ENCODE measurements around the gene WDFY4.

The WDFY4 gene

GRCh38 chr10:48683424-48683823 lies 1.2 kb upstream of the WDFY4 start:
- no peak for TF ChIP-seq ZNF70 (CRISPR knock-in tag; IDR thresholded peaks at IDR 0.05)
- no peak for TF ChIP-seq RARB (CRISPR knock-in tag; IDR thresholded peaks at IDR 0.05)
- TF ChIP-seq CSRNP3 (CRISPR knock-in tag; IDR thresholded peaks at IDR 0.05) = no peak
- no peak for TF ChIP-seq SNAI2 (CRISPR knock-in tag; IDR thresholded peaks at IDR 0.05)
- no peak for TF ChIP-seq GLIS3 (CRISPR knock-in tag; IDR thresholded peaks at IDR 0.05)
- no peak for ATAC-seq

GRCh38 chr10:48683868-48684267 lies 805 bp upstream of the WDFY4 start:
- no peak for ATAC-seq
- TF ChIP-seq GLIS3 (CRISPR knock-in tag; IDR thresholded peaks at IDR 0.05) (no peak), ZNF8 (CRISPR knock-in tag; IDR thresholded peaks at IDR 0.05) (no peak), CSRNP3 (CRISPR knock-in tag; IDR thresholded peaks at IDR 0.05) (no peak), PATZ1 (CRISPR knock-in tag; IDR thresholded peaks at IDR 0.05; ENCODE audit: borderline replicate concordance) (no peak), ZC3H10 (CRISPR knock-in tag; IDR thresholded peaks at IDR 0.05) (no peak), ZNF565 (CRISPR knock-in tag; conservative IDR thresholded peaks at IDR 0.05; ENCODE audit: low read depth) (no peak), ESRRG (CRISPR knock-in tag; IDR thresholded peaks at IDR 0.05) (no peak), TCF4 (CRISPR knock-in tag; IDR thresholded peaks at IDR 0.05; ENCODE audit: borderline replicate concordance) (no peak), CSDC2 (CRISPR knock-in tag; IDR thresholded peaks at IDR 0.05) (no peak)

- TF ChIP-seq ESRRG (CRISPR knock-in tag; IDR thresholded peaks at IDR 0.05) = no peak
- TF ChIP-seq ZFP3 (CRISPR knock-in tag; IDR thresholded peaks at IDR 0.05) = no peak
- no peak for TF ChIP-seq TCF4 (CRISPR knock-in tag; IDR thresholded peaks at IDR 0.05; ENCODE audit: borderline replicate concordance)
- no peak for TF ChIP-seq ISL1 (CRISPR knock-in tag; IDR thresholded peaks at IDR 0.05)
- TF ChIP-seq CSRNP3 (CRISPR knock-in tag; IDR thresholded peaks at IDR 0.05) = no peak
- TF ChIP-seq CSDC2 (CRISPR knock-in tag; IDR thresholded peaks at IDR 0.05) = no peak
- TF ChIP-seq GLIS3 (CRISPR knock-in tag; IDR thresholded peaks at IDR 0.05) = no peak
- TF ChIP-seq ZNF8 (CRISPR knock-in tag; IDR thresholded peaks at IDR 0.05) = no peak
- TF ChIP-seq TSHZ2 (CRISPR knock-in tag; IDR thresholded peaks at IDR 0.05) = no peak
- no peak for TF ChIP-seq OSR1 (CRISPR knock-in tag; IDR thresholded peaks at IDR 0.05)
- no peak for TF ChIP-seq POU6F1 (CRISPR knock-in tag; IDR thresholded peaks at IDR 0.05; ENCODE audit: borderline replicate concordance, low read depth)
- TF ChIP-seq ZNF70 (CRISPR knock-in tag; IDR thresholded peaks at IDR 0.05) = no peak
- no peak for TF ChIP-seq ZC3H10 (CRISPR knock-in tag; IDR thresholded peaks at IDR 0.05)
- no peak for TF ChIP-seq SNAI2 (CRISPR knock-in tag; IDR thresholded peaks at IDR 0.05)
- no peak for ATAC-seq
Measured at GRCh38 chr10:48684463-48684791, 246 bp upstream of the WDFY4 start.
